GM19397 (cell line): ENCODE measurements around the gene CTIF.

Experiments used
- ATAC-seq: cut with Tn5 transposase; IDR thresholded peaks from one replicate; pipeline ENCODE4 v1.9.1; 2021; ENCODE audit warnings: mild to moderate bottlenecking, moderate library complexity; ENCODE audit not compliant: unreplicated experiment

Gene CTIF

DNA sequence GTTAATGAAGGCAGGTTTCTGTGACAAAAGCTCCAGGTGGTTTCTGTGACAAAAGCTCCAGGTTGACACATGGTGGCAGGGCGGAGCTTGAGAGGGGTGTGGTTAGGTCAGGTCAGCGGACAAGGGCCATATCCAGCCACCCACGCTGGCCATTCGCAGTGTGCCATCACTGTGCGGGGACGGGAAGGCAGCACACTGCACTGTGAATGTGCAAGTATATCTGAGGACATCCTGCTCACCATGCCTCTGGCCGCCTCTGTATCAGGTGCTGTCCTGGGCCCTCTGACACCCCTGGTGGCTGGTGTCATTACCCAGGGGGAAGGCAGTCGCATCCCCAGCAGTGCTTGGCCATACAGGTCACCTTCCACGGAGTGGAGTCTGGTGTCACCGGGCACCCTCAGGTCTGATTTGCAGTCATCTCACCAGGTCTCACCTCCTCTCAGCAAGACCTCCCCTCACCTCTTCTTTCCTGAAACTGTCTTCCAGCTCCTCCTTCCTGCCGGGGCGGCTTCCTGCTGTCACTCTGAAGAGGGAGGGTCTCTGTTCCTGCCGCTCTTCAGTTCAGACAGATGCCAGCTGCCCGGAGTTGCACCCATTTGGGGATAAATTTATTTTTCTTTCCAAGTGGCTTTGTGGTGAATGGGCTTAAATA lies 34.9 kb downstream of the CTIF start:
- no peak for ATAC-seq

DNA sequence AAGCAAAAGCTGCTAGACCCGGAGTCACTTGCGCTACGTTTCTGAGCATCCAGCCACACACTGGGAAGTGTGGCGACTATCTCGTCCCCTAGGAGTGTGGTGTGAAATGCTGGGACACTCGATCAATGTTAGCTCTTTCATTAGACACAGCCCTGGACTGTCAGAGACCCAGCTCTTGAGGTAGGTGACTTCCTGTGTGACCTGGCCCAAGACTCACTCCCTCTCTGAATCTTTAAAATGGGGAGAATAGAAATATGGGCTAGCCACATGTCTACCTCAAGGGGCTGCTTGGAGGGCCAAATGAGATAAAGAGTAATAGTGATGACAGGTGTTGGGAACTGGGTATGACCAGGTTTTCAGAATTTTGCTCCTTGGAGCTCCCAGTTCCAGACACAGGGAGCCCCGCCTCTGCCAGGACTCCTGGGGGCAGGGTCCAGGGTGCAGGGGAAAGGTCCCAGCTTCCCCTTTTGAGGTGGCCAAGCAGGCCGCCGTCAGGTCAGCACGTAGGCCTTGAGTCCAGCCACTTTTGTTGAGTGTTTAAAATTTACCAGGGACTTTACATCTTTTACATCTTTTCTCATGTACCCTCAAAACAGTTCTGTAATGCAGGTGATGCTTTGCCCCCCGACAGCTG lies 36.0 kb downstream of the CTIF start:
- no peak for ATAC-seq

DNA sequence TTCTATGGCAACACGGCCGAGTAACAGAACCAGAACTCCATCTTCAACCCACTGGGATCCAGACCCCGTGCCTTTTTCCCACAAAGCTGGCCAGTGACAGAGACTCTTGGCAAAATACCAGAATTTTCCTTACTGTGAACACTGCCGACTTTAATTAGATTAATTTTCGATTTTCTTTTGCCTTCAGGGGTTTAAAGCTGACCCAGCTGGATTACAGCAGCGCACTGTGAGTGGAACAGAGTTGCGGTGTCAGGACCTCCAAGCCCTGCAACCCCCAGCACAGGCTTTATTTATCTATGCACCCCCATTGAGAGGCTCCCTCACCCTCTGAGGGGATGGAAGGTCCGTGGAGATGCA lies 36.4 kb downstream of the CTIF start:
- no peak for ATAC-seq

DNA sequence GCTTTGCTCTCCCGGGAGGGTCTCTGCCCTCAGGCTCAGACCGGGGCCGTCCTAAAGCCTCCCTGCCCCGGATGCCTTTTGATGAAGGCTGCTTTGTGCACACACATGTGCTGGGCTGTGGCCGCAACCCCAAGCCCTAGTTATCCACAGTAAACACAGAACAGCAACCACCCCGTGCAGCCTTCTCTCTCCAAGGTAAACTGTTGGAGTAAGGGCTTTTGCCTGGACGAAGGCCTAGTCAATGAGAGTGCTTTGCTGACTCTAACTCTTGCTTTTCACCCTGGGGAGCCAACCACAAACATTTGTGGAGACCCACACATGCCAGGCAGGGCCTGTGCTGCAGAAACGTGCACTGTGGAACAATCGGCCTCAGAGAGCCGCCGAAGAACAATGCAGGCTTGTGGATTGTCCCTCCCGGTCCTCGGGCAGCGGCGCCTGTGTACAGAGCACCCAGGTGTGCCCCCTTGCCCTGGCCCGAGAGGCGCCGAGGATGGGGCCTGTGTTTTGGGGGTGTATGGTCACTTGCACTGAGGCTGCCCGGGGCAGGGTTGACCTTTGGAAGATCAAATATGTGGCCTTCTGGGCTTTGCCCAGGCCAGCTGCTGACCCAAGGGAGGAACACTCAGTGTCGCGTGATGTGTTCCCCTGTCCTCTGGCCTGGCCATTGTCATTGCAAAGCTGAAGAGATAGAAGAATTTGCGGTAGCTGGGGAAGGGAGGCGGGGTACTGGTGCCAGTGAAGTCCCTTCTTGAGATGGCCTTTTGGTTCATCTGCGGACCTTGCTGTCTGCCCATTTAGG lies 37.0 kb downstream of the CTIF start:
- ATAC-seq: no peak

DNA sequence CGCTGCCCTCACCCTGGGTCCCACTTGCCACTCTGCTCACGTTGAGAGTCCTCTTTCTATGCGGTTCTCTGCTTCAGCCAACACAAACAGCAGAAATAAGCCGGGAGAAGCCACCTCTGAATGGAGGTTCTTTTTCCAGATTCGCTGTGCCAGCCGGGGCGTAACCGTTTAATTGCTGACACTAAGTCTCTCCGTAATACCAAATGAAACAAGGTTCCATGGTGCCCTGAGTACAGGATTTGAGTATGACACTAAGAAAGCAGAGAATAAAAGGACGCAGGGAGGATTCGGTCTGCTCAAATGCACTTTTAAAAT lies 37.6 kb downstream of the CTIF start:
- no peak for ATAC-seq

DNA sequence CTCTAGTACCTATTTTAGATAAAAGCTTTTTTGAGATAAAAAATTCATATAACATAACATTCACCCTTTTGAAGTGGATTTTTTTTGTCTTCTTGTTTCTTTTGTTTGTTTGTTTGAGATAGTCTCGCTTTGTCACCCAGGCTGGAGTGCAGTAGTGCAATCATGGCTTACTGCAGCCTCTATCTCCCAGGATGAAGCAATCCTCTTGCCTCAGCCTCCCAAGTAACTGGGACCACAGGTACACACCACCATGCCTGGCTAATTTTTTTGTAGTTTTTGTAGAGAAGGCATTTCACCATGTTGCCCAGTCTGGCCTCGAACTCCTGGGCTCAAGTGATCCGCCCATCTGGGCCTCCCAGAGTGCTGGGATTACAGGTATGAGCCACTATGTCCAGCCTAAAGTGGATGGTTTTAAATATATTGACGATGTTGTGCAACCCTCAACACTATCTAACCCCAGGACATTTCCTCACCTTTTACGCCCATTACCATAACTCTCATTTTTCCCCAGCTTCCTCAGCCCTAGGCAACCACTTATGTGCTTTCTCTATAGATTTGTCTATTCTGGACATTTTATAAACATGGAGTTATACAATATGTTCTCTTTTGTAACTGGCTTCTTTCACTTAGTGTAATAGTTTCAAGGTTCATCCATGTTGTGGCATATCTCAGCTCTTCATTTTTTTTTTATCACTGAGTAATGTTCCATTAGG lies 38.8 kb downstream of the CTIF start:
- ATAC-seq: no peak

DNA sequence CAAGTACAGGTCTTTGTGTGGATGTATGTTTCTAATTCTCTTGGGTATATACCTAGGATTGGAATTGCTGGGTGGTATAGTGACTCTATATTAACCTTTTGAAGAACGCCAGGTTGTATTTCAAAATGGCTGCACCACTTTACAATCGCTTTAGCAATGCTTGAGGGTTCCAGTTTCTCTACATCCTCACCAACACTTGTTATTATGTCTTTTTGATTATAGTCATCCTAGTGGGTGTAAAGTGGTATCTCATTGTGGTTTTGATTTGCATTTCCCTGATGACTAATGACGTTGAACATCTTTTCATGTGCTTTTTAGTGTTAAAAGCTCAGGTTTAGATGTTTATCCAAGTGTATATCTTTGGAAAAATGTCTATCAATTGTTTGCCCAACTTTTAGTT lies 39.5 kb downstream of the CTIF start:
- no peak for ATAC-seq

DNA sequence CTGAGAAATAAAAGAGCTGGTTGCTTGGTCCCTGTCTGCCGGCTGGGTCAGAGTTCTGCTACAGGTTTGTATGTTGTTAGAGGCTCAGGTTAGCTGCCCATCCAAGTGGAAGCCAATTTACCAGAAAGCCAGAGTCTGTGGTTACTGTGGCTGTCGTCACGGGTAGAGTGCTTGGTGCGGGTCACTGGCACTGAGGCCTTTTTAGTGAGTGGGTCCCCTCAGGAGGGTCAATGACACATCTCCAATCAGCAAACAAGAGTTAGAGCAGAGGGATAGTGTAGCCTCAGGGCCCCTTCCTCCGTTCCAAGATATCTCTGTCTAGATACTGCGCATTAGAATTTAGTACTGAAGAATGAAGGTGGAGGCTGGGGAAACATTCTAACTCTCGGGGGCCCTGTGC lies 41.2 kb downstream of the CTIF start:
- no peak for ATAC-seq

DNA sequence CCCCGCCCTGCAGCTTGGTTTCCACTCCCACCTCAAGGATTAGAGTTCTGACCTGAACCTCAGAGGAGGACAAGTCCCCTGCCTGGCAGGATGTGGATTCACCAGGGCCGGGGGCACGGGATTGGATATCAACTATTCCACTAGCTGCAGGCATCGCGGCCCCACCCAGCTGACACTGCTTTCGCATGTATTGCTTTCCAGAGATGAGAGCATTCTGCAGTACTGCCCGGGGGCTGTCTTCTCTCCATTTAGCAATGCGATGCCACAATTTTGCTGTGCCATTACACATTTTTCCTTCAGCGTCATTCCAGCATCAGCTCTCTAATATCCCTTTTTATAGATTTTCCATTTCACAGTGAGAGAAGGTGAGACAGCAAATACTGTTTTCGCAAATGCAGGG lies 42.0 kb downstream of the CTIF start:
- no peak for ATAC-seq

DNA sequence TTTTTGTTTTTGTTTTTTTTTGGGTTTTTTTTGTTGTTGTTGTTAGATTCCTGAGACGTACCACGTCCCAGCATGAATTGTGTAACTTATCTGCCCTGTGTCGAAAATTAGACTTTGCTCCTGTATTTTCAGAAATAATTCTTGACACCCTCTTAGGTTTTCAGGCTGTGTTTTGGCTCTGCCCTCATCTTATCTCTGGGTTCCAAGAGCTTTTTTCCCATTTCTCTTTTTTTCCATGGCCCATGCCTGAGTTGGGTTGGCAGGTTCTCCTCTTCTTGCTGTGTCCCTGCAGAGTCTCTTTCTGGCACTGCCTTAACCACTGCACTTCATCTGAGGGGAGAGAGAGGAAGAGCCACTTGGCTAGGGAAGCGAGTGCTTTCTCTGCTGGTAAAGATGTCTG lies 42.4 kb downstream of the CTIF start:
- no peak for ATAC-seq

DNA sequence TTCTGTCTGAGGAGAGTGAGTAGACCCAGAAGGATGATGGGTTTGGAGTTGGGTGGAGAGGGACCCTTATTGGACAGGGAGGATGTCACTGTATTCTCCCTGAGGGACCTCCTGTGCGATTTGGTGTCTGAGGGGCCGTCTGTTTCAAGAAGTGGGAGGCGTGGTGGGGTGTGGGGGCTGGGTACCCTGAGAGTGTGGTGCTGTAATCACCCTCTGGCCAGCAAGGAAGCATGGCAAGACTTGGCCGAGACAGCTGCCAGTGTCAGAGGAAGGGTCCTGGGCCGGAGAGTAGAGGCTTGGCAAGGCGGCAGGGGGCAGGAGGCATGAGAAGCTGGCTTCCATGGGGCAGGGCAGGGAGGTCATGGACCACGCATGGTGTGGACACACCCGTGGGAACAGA lies 43.1 kb downstream of the CTIF start:
- ATAC-seq: no peak

DNA sequence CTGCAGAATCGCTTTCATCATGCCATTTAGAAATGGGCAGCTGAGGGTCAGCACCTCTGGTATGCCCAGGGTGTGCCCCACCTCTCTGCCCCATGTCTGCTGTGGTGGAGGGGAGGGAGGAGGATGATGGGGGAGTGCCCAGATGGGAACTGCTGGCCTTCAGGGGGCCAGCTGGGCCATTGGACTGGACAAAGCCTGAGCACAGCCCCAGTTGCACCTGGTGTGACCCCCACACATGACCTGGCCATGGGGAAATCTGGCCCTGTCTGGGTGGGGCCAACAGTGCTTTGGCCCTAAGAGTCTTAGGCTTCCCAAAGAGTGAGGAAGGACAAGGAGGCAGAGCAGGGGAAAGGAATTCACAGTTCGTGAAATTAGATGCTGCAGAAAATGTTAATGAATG lies 44.1 kb downstream of the CTIF start:
- ATAC-seq: no peak

DNA sequence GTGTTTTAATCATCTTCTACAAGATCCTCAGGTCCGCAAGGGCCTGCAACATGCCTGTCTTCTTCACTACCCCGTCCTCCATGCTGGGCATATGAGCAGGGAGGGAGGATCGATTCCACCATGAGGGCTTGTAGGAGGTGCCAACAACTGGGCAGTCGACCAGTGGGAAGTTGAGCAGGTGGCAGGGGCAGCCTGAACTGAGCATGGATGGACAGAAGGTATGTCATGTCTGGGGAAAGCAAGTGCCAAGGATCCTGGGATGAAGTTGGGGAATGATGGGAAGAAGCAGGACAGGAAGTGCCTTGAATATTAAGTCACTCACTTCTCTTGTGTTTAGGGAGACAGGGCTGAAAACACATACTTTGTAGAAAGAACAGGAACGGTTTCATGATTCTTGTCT lies 44.7 kb downstream of the CTIF start:
- no peak for ATAC-seq

DNA sequence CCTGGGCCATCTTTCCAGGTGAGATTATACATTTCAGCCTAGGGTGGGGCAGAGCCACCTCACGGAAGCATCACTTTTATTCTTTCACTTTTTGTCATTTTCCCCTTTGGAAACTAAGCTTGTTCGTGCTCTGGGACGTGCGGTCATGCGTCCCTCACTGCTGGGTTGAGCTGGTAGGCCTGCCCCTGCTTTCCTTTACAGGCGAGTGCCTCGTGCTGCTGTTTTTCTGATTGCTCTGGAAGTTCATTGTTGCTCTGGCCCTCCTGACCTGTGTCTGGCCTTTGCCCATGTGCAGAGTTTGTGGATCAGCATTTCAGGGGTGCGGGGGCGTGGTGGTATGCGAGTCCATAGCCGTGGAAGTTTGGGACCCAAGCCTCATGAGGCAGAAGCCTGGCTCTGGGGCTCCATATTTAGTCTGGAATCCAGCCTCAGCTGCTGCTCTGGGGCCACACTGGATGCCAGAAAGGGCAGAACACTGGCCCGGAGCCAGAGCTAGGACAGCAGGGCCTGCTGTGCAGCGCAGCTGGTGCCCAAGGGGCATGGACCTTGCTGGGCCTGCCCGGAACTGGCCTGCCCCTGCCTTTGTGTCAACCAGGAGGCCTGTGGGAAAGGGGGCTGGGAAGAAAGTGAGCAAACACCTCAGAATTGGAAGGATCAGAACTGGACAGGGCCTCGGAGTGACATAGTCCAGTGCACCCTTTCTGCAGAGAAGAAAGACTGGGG lies 51.1 kb downstream of the CTIF start:
- ATAC-seq: no peak

DNA sequence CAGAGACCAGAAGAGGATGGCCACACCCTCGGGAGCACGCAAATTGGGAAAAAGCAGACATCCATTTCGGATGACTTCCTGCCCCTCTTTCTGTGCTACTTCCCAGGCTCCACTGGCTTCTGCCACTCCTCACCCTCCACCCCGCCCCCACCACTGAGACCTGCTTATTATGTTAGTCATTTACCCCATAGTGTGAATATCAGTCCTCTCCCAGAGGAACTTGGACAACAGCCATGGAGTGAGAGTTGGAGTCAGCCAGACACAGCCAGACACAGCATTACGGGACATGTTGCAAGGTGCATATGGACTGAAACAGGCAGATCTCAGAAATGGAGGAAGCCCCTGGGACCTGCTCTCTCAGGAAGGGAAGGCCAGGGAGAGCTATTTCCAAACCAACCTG lies 51.8 kb downstream of the CTIF start:
- ATAC-seq: no peak

DNA sequence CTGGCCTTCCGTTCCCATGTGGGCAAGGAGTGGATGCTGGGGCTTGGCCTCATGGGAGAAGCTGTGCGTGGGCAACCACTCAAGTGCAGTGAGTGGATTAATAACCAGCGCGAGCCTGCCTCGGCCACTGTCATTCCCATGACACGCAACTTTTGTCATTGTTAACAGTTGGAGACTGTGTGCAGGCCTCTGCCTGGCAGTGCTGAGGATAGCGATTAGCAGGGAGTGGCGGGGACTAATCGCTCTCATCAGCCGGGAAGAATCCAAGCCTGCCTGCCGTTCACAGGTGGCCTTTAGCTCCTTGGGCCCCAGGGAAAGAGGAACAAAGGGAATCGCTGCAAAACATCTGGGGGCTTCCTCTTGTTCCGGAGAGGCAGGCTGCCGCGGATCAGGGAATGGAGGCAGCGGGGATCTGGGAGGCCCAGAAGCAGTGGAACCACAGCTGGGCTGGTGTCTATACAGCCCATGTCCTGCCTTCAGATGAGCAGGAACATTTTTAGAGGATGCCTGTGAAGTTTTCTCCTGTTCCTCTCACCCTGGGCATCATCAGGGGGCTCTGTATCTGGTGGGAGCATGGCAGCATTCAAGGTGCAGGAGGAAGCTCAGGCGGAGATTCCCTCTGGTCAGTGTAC lies 53.8 kb downstream of the CTIF start:
- ATAC-seq: no peak

DNA sequence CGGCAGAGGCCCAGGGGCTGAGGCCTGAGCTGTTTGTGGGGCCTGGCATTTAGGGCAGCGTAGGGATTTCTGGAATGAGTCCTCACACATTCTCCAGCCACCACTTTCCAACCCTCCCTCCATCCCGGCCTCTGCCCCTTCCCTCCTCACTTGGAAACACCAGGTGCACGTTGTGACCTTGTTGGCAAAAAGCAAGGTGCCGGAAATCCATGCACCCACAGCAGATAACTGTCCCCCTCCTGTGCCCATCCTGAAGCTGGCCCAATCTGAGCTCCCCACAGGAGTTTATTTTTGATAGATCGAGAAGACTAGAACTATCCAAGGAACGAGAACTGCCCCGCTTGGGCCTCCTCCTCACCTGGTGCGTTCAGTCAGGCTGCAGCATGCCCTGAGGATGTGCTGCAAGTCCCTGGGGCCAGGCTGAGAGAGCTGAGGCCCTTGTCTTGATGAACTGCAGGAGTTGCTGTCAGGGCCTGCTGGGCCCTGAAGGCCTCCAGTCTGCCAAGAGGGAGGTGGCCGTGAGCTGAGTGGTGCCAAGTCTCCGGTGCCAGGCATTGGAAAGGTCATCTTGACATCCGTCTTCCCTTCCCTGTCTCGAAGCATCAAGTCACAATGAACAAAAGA lies 55.8 kb downstream of the CTIF start:
- ATAC-seq: no peak

DNA sequence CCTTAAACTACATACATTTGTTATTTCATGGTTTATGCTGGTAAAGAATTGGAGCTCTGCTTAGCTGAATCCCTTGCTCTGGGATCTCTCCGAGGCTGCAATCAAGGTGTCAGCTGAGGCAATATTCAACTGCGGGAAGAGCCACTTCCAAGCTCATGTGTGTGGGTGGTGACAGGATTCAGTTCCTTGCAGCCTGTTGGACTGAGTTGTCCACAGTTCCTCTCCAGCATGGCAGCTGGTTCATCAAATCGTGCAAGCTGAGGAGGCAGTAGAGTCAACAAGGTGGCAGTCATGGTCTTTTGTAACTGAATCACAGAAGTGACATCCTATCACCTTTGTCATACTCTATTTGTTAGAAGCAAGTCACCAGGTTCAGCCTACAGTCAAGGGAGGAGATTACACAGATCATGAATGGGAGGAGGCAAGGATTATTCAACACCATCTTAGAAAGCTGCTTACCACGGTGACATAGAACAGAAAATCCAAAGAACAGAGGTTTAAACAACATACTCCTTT lies 56.9 kb downstream of the CTIF start:
- no peak for ATAC-seq

DNA sequence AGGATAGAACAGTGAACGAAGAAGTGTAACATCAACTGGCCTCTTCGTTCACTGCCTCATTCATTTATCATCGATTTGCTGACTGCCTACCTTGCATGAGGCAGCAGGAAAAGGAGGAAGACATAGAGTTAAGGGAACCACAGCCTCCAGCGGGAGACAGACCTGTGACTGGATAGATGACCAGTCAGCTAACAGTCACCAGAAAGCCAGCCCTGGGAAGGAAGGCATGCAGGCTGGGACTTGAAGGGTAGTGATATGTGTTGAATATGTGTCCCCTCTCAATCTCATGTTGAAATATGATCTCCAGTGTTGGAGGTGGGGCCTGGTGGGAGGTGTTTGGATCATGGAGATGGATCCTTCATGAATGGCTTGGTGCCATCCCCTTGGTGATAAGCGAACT lies 58.3 kb downstream of the CTIF start:
- ATAC-seq: no peak

DNA sequence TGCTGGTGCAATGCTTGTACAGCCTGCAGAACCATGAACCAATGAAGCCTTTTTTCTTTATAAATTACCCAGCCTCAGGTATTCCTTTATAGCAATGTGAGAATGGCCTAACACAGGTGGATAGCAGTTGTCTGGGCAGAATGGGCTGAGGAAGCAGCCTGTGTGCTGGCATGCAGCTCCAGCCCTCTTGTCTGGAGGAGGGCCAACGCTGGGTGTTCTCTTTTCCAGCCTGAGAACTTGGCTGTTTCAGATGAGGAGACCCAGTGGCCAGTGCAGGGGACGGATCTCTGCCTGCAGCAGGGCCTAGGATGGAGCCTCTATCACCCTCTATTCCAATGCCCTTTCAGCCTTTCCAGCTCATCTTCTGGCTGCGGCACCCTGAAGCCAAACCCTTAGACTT lies 58.8 kb downstream of the CTIF start:
- no peak for ATAC-seq
